ENCODE data around the gene HHATL. TPM values are rescaled to one million over a fixed set of nuclear protein-coding genes. Genes with fewer than 3 reads are reported as not detected.

HHATL gene
- total RNA-seq, 1 experiment from 2014 or later: 0.92 TPM

DNA sequence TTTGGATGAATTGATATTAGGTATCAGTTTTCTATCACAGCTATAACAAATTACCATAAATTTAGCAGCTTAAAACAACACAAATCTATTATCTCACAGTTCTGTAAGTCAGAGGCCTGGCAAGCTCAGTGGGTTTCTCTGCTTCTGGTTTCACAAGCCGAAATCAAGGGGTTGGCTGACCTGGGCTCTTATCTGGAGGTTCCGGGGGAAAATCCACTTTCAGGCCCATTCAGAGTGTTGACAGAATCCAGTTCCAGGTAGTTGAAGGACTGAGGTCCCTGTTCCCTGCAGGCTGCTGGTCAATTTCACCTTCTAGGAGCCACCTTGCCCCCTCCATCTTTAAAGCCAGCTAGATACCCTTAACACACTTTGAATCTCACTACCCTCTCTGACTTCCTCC lies 11.1 kb upstream of the HHATL start (continued):
- TF ChIP-seq, protein P1, sequence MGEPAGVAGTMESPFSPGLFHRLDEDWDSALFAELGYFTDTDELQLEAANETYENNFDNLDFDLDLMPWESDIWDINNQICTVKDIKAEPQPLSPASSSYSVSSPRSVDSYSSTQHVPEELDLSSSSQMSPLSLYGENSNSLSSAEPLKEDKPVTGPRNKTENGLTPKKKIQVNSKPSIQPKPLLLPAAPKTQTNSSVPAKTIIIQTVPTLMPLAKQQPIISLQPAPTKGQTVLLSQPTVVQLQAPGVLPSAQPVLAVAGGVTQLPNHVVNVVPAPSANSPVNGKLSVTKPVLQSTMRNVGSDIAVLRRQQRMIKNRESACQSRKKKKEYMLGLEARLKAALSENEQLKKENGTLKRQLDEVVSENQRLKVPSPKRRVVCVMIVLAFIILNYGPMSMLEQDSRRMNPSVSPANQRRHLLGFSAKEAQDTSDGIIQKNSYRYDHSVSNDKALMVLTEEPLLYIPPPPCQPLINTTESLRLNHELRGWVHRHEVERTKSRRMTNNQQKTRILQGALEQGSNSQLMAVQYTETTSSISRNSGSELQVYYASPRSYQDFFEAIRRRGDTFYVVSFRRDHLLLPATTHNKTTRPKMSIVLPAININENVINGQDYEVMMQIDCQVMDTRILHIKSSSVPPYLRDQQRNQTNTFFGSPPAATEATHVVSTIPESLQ (CRISPR knock-in tag; IDR thresholded peaks at IDR 0.05): no peak

DNA sequence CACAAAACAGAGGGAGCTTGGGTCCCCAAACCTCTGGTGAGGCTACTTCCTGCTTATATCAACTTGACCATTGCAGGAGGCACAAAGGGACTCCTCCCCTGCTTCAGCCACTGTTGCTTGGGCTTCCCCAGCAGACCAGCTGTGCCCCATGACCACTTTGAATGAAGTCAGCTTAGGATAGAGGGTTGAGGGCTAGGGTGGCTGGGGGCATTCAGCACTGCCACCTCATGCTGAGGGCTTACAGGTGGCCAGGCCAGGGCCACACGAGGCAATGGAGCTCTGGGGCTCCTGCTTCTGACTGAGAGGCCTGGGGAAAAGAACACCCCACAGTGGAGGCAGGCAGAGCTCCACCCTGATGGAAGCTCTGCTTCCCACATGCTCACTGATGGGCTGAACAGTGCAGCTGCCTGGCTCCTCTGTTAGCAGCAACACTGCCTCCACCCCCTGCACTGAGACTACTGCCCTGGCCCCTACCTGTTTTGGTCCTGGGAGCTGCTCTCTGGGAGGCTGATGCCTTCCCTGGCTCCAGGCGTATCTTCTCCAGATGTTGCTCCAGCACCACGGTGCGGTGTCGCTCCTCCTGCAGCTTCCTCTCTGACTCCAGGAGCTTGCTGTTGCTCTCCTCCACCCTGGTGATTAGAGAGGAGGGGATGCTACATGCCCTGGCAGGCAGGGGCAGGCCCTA lies 10.2 kb upstream of the HHATL start:
- no peak for ATAC-seq
- DNase-seq (ENCODE audit: low spot score): no peak
- CTCF ChIA-PET: interaction anchor here (0.5 to 2.4 kb wide), 9 partner anchors 14 to 481 kb away, joined by 3 to 12 read pairs (median 4); no protein-coding TSS in a partner anchor

More for the DNA sequence above, 10.2 kb upstream of the HHATL start:
- no peak overlapping the region for H3K27ac Mint-ChIP-seq
- POLR2A ChIA-PET: no interaction called here
- H3K9me3 Mint-ChIP-seq: no peaks in the 10 kb centered on the region
- H3K4me3 Mint-ChIP-seq: no peak overlapping the region
- no peaks in the 10 kb centered on the region for H3K27me3 Mint-ChIP-seq (ENCODE audit: low read depth)
- TF ChIP-seq OVOL2 (CRISPR knock-in tag; IDR thresholded peaks at IDR 0.05; ENCODE audit: borderline replicate concordance): no peak
- no peak for TF ChIP-seq MXD4 (CRISPR knock-in tag; IDR thresholded peaks at IDR 0.05; ENCODE audit: borderline replicate concordance)
- no peak for TF ChIP-seq SOX15 (CRISPR knock-in tag; IDR thresholded peaks at IDR 0.05)
- TF ChIP-seq, protein P2, sequence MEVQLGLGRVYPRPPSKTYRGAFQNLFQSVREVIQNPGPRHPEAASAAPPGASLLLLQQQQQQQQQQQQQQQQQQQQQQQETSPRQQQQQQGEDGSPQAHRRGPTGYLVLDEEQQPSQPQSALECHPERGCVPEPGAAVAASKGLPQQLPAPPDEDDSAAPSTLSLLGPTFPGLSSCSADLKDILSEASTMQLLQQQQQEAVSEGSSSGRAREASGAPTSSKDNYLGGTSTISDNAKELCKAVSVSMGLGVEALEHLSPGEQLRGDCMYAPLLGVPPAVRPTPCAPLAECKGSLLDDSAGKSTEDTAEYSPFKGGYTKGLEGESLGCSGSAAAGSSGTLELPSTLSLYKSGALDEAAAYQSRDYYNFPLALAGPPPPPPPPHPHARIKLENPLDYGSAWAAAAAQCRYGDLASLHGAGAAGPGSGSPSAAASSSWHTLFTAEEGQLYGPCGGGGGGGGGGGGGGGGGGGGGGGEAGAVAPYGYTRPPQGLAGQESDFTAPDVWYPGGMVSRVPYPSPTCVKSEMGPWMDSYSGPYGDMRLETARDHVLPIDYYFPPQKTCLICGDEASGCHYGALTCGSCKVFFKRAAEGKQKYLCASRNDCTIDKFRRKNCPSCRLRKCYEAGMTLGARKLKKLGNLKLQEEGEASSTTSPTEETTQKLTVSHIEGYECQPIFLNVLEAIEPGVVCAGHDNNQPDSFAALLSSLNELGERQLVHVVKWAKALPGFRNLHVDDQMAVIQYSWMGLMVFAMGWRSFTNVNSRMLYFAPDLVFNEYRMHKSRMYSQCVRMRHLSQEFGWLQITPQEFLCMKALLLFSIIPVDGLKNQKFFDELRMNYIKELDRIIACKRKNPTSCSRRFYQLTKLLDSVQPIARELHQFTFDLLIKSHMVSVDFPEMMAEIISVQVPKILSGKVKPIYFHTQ (CRISPR knock-in tag; IDR thresholded peaks at IDR 0.05): no peak
- no peak for TF ChIP-seq MYBL2 (CRISPR knock-in tag; IDR thresholded peaks at IDR 0.05)
- TF ChIP-seq, protein P3, sequence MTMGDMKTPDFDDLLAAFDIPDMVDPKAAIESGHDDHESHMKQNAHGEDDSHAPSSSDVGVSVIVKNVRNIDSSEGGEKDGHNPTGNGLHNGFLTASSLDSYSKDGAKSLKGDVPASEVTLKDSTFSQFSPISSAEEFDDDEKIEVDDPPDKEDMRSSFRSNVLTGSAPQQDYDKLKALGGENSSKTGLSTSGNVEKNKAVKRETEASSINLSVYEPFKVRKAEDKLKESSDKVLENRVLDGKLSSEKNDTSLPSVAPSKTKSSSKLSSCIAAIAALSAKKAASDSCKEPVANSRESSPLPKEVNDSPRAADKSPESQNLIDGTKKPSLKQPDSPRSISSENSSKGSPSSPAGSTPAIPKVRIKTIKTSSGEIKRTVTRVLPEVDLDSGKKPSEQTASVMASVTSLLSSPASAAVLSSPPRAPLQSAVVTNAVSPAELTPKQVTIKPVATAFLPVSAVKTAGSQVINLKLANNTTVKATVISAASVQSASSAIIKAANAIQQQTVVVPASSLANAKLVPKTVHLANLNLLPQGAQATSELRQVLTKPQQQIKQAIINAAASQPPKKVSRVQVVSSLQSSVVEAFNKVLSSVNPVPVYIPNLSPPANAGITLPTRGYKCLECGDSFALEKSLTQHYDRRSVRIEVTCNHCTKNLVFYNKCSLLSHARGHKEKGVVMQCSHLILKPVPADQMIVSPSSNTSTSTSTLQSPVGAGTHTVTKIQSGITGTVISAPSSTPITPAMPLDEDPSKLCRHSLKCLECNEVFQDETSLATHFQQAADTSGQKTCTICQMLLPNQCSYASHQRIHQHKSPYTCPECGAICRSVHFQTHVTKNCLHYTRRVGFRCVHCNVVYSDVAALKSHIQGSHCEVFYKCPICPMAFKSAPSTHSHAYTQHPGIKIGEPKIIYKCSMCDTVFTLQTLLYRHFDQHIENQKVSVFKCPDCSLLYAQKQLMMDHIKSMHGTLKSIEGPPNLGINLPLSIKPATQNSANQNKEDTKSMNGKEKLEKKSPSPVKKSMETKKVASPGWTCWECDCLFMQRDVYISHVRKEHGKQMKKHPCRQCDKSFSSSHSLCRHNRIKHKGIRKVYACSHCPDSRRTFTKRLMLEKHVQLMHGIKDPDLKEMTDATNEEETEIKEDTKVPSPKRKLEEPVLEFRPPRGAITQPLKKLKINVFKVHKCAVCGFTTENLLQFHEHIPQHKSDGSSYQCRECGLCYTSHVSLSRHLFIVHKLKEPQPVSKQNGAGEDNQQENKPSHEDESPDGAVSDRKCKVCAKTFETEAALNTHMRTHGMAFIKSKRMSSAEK (CRISPR knock-in tag; IDR thresholded peaks at IDR 0.05; ENCODE audit: borderline replicate concordance): no peak
- no peak for TF ChIP-seq KAT7 (CRISPR knock-in tag; IDR thresholded peaks at IDR 0.05; ENCODE audit: borderline replicate concordance)
- no peak for TF ChIP-seq CREB1 (CRISPR knock-in tag; IDR thresholded peaks at IDR 0.05)
- TF ChIP-seq RELA (CRISPR knock-in tag; IDR thresholded peaks at IDR 0.05; ENCODE audit: borderline replicate concordance): no peak
- TF ChIP-seq, protein P4, sequence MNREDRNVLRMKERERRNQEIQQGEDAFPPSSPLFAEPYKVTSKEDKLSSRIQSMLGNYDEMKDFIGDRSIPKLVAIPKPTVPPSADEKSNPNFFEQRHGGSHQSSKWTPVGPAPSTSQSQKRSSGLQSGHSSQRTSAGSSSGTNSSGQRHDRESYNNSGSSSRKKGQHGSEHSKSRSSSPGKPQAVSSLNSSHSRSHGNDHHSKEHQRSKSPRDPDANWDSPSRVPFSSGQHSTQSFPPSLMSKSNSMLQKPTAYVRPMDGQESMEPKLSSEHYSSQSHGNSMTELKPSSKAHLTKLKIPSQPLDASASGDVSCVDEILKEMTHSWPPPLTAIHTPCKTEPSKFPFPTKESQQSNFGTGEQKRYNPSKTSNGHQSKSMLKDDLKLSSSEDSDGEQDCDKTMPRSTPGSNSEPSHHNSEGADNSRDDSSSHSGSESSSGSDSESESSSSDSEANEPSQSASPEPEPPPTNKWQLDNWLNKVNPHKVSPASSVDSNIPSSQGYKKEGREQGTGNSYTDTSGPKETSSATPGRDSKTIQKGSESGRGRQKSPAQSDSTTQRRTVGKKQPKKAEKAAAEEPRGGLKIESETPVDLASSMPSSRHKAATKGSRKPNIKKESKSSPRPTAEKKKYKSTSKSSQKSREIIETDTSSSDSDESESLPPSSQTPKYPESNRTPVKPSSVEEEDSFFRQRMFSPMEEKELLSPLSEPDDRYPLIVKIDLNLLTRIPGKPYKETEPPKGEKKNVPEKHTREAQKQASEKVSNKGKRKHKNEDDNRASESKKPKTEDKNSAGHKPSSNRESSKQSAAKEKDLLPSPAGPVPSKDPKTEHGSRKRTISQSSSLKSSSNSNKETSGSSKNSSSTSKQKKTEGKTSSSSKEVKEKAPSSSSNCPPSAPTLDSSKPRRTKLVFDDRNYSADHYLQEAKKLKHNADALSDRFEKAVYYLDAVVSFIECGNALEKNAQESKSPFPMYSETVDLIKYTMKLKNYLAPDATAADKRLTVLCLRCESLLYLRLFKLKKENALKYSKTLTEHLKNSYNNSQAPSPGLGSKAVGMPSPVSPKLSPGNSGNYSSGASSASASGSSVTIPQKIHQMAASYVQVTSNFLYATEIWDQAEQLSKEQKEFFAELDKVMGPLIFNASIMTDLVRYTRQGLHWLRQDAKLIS (CRISPR knock-in tag; IDR thresholded peaks at IDR 0.05; ENCODE audit: borderline replicate concordance): no peak
- TF ChIP-seq ZNF232 (CRISPR knock-in tag; IDR thresholded peaks at IDR 0.05): no peak
- no peak for TF ChIP-seq ZNF423 (CRISPR knock-in tag; IDR thresholded peaks at IDR 0.05)
- no peak for TF ChIP-seq GABPB1 (CRISPR knock-in tag; IDR thresholded peaks at IDR 0.05)
- no peak for TF ChIP-seq FOXP1 (CRISPR knock-in tag; IDR thresholded peaks at IDR 0.05; ENCODE audit: borderline replicate concordance)
- TF ChIP-seq, protein P5, sequence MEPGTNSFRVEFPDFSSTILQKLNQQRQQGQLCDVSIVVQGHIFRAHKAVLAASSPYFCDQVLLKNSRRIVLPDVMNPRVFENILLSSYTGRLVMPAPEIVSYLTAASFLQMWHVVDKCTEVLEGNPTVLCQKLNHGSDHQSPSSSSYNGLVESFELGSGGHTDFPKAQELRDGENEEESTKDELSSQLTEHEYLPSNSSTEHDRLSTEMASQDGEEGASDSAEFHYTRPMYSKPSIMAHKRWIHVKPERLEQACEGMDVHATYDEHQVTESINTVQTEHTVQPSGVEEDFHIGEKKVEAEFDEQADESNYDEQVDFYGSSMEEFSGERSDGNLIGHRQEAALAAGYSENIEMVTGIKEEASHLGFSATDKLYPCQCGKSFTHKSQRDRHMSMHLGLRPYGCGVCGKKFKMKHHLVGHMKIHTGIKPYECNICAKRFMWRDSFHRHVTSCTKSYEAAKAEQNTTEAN (CRISPR knock-in tag; IDR thresholded peaks at IDR 0.05): no peak
- TF ChIP-seq, protein P6, sequence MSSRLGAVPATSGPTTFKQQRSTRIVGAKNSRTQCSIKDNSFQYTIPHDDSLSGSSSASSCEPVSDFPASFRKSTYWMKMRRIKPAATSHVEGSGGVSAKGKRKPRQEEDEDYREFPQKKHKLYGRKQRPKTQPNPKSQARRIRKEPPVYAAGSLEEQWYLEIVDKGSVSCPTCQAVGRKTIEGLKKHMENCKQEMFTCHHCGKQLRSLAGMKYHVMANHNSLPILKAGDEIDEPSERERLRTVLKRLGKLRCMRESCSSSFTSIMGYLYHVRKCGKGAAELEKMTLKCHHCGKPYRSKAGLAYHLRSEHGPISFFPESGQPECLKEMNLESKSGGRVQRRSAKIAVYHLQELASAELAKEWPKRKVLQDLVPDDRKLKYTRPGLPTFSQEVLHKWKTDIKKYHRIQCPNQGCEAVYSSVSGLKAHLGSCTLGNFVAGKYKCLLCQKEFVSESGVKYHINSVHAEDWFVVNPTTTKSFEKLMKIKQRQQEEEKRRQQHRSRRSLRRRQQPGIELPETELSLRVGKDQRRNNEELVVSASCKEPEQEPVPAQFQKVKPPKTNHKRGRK (CRISPR knock-in tag; IDR thresholded peaks at IDR 0.05; ENCODE audit: borderline replicate concordance): no peak
- no peak for TF ChIP-seq ZNF416 (CRISPR knock-in tag; IDR thresholded peaks at IDR 0.05)
- TF ChIP-seq ZNF317 (CRISPR knock-in tag; IDR thresholded peaks at IDR 0.05; ENCODE audit: borderline replicate concordance, low read depth): no peak
- H3K4me1 Mint-ChIP-seq: no peaks in the 10 kb centered on the region
- H3K36me3 Mint-ChIP-seq: no peaks in the 10 kb centered on the region
